Fibroblast of lung (primary cell): ENCODE data around the gene CWC27. TPM values are rescaled to one million over a fixed set of nuclear protein-coding genes. Genes with fewer than 3 reads are reported as not detected.
A peak's percentile ranks its signal among the peaks of the same experiment; 100 is the strongest.

Experiments
- DNase-seq, 2 donors: peaks; one replicate each; pipeline versions ENCODE4 v3.0.0 to v3.0.0-alpha.2; 2010; ENCODE audit warnings: low read depth in 2 of 2
- H2AFZ ChIP-seq: 2 replicates; pipeline ENCODE4 v1.5.1; 2012; ENCODE audit warnings: low read length, control low read depth, inconsistent platforms
- H3K27ac ChIP-seq: 2 replicates; pipeline ENCODE4 v1.5.1; 2011; ENCODE audit warnings: low read length, control low read depth; ENCODE audit not compliant: insufficient read depth
- H3K27me3 ChIP-seq: 2 replicates; pipeline ENCODE4 v1.5.1; 2011; ENCODE audit warnings: mild to moderate bottlenecking, low read length; ENCODE audit not compliant: control insufficient read depth, insufficient read depth
- H3K36me3 ChIP-seq: 2 replicates; pipeline ENCODE4 v1.5.1; 2011; ENCODE audit warnings: low read length; ENCODE audit not compliant: control insufficient read depth, insufficient read depth
- H3K4me1 ChIP-seq: 2 replicates; pipeline ENCODE4 v1.5.1; 2011; ENCODE audit warnings: low read length; ENCODE audit not compliant: control insufficient read depth, insufficient read depth; ENCODE audit errors: extremely low read depth
- H3K4me2 ChIP-seq: 2 replicates; pipeline ENCODE4 v1.5.1; 2011; ENCODE audit warnings: low read length, control low read depth; ENCODE audit not compliant: insufficient read depth; ENCODE audit errors: extremely low read depth
- H3K4me3 ChIP-seq, 4 experiments: fragments of 200-600 bp in 1 of 4; sonication (generic) in 1 of 4; replicated peaks in 1 of 4; 2 replicates each; pipeline ENCODE4 v1.5.1; 2011 to 2016; ENCODE audit warnings: low read length in 4 of 4, low read depth in 3 of 4, mild to moderate bottlenecking in 3 of 4, control low read depth in 2 of 4, inconsistent platforms in 1 of 4, mixed read lengths in 1 of 4; ENCODE audit not compliant: insufficient read depth in 1 of 4; ENCODE audit errors: control extremely low read depth in 1 of 4
- H3K79me2 ChIP-seq: 2 replicates; pipeline ENCODE4 v1.5.1; 2012; ENCODE audit warnings: mild to moderate bottlenecking, low read length, inconsistent platforms; ENCODE audit not compliant: control insufficient read depth, insufficient read depth
- H3K9ac ChIP-seq: 2 replicates; pipeline ENCODE4 v1.5.1; 2011; ENCODE audit warnings: mild to moderate bottlenecking, low read length, control low read depth; ENCODE audit not compliant: insufficient read depth
- H3K9me3 ChIP-seq: 2 replicates; pipeline ENCODE4 v1.5.1; 2012; ENCODE audit warnings: low read depth, low read length; ENCODE audit not compliant: control insufficient read depth, insufficient read depth
- H4K20me1 ChIP-seq: 2 replicates; pipeline ENCODE4 v1.5.1; 2011; ENCODE audit warnings: low read length; ENCODE audit not compliant: control insufficient read depth, insufficient read depth; ENCODE audit errors: extremely low read depth
- CTCF ChIP-seq, 2 donors: IDR thresholded peaks in 1 of 2; conservative IDR thresholded peaks in 1 of 2; 1 replicate in 1 of 2; 2 replicates in 1 of 2; pipeline ENCODE4 v1.5.1; 2011 to 2012; ENCODE audit warnings: low read length in 2 of 2, control low read depth in 1 of 2, inconsistent platforms in 1 of 2, low read depth in 1 of 2, mild to moderate bottlenecking in 1 of 2
- EZH2 ChIP-seq: IDR thresholded peaks from 2 replicates; pipeline ENCODE4 v1.5.1; 2012; ENCODE audit warnings: low read length, control low read depth, mild to moderate bottlenecking; ENCODE audit errors: missing control alignments
- polyA plus RNA-seq, 2 donors: library from polyadenylated mRNA; depleted of rRNA in 1 of 2; stranded (reverse) in 1 of 2; unstranded in 1 of 2; fragments of >200 nt; gene quantifications; 2 replicates each; pipeline ENCODE4 v1.2.1, GENCODE V29; 2011 to 2012; ENCODE audit warnings: missing spikeins in 1 of 2
- total RNA-seq: library from RNA; depleted of rRNA; stranded (reverse); fragments of >200 nt; gene quantifications from 2 replicates; pipeline ENCODE4 v1.2.1, GENCODE V29; 2014

Gene CWC27
- total and polyA plus RNA-seq, 2 donors (not counting 1 experiment from before 2014, with no cell fraction given), result 17.3 to 37.5 TPM

GRCh38 chr5:64835266-64835665, 66.5 kb downstream of the CWC27 start:
- Histone ChIP-seq H4K20me1 (no peaks in the 10 kb centered on the region), H3K4me1 (peaks cover 3% of the 10 kb centered on the region), H2AFZ (no peak overlapping the region), H3K27me3 (no peaks in the 10 kb centered on the region), H3K27ac (no peak overlapping the region), H3K9me3 (no peaks in the 10 kb centered on the region), H3K4me2 (no peak overlapping the region), H3K36me3 (no peaks in the 10 kb centered on the region), H3K9ac (no peak overlapping the region), H3K79me2 (no peaks in the 10 kb centered on the region), H3K4me3 (no peak overlapping the region)
- TF ChIP-seq EZH2, result no peak
- no peak for DNase-seq

GRCh38 chr5:64836190-64836755, 67.5 kb downstream of the CWC27 start:
- H2AFZ ChIP-seq, result no peak overlapping the region
- no peak overlapping the region for H3K27ac ChIP-seq
- TF ChIP-seq CTCF (conservative IDR thresholded peaks at IDR 0.05 in 1 of 2, IDR thresholded peaks at IDR 0.05 in 1 of 2; ENCODE audit: low read depth in 1 of 2, low read length in 2 of 2) (no peak), EZH2 (no peak)
- DNase-seq, result peak; percentile 17 to 32
- H3K4me3 ChIP-seq, result no peak overlapping the region
- H4K20me1 ChIP-seq, result no peaks in the 10 kb centered on the region
- H3K36me3 ChIP-seq, result no peaks in the 10 kb centered on the region
- H3K4me2 ChIP-seq, result no peak overlapping the region
- peaks cover 3% of the 10 kb centered on the region for H3K4me1 ChIP-seq
- no peaks in the 10 kb centered on the region for H3K9me3 ChIP-seq
- H3K9ac ChIP-seq, result no peak overlapping the region
- no peaks in the 10 kb centered on the region for H3K27me3 ChIP-seq
- H3K79me2 ChIP-seq, result no peaks in the 10 kb centered on the region

- H3K4me1 ChIP-seq, result peaks cover 3% of the 10 kb centered on the region
- DNase-seq, result no peak
- no peak overlapping the region for H3K4me3 ChIP-seq
- no peaks in the 10 kb centered on the region for H3K27me3 ChIP-seq
- H4K20me1 ChIP-seq, result no peaks in the 10 kb centered on the region
- H3K36me3 ChIP-seq, result no peaks in the 10 kb centered on the region
- H3K4me2 ChIP-seq, result no peak overlapping the region
- TF ChIP-seq CTCF (conservative IDR thresholded peaks at IDR 0.05 in 1 of 2, IDR thresholded peaks at IDR 0.05 in 1 of 2; ENCODE audit: low read depth in 1 of 2, low read length in 2 of 2), result no peak
- no peak for TF ChIP-seq EZH2
- H3K79me2 ChIP-seq, result no peaks in the 10 kb centered on the region
- H3K9me3 ChIP-seq, result no peaks in the 10 kb centered on the region
- no peak overlapping the region for H3K27ac ChIP-seq
- no peak overlapping the region for H2AFZ ChIP-seq
- H3K9ac ChIP-seq, result no peak overlapping the region
Measured at GRCh38 chr5:64836786-64837185, 68.1 kb downstream of the CWC27 start.
